ENCODE data around the gene DPEP2NB.

The DPEP2NB gene

GRCh38 chr16:68021490-68021889 is 5.8 kb upstream of the DPEP2NB start:
- no peaks in the 10 kb centered on the region for H3K9me3 ChIP-seq (ENCODE audit: control insufficient read depth, insufficient read depth, low read depth, low read length)
- no peak overlapping the region for H3K4me3 ChIP-seq (ENCODE audit: low read depth, low read length)
- ChIA-PET CTCF (interaction anchor here (0.5 to 1.8 kb wide), 4 partner anchors 19 to 308 kb away, joined by 3 to 4 read pairs (median 4); no protein-coding TSS in a partner anchor), POLR2A (interaction anchor here (0.7 to 2.5 kb wide), 3 partner anchors 19 to 500 kb away, joined by 3 to 7 read pairs (median 3); partner anchors contain the start of gene ESRP2)
- TF ChIP-seq ZNF843 (tag by site-specific recombination; IDR thresholded peaks at IDR 0.05) = no peak
- TF ChIP-seq CTCF (tag by site-specific recombination; IDR thresholded peaks at IDR 0.05) = no peak
- no peak for TF ChIP-seq ZNF148 (tag by site-specific recombination; IDR thresholded peaks at IDR 0.05; ENCODE audit: borderline replicate concordance)
- TF ChIP-seq ZNF768 (tag by site-specific recombination; IDR thresholded peaks at IDR 0.05) = no peak
- no peak for TF ChIP-seq ZBTB17 (tag by site-specific recombination; IDR thresholded peaks at IDR 0.05)
- no peak for TF ChIP-seq ZNF140 (tag by site-specific recombination; IDR thresholded peaks at IDR 0.05)
- no peak for TF ChIP-seq ZNF16 (tag by site-specific recombination; IDR thresholded peaks at IDR 0.05; ENCODE audit: low read depth)
- TF ChIP-seq ZNF626 (tag by site-specific recombination; IDR thresholded peaks at IDR 0.05) = no peak
- TF ChIP-seq ZNF623 (tag by site-specific recombination; IDR thresholded peaks at IDR 0.05) = no peak
- no peak for TF ChIP-seq ZNF571 (tag by site-specific recombination; IDR thresholded peaks at IDR 0.05)
- no peak for TF ChIP-seq WT1 (tag by site-specific recombination; IDR thresholded peaks at IDR 0.05)
- TF ChIP-seq ZNF629 (tag by site-specific recombination; IDR thresholded peaks at IDR 0.05) = no peak
- no peak for TF ChIP-seq ZNF132 (tag by site-specific recombination; IDR thresholded peaks at IDR 0.05; ENCODE audit: borderline replicate concordance)
- TF ChIP-seq ZSCAN16 (tag by site-specific recombination; IDR thresholded peaks at IDR 0.05) = no peak
- TF ChIP-seq ZNF416 (tag by site-specific recombination; IDR thresholded peaks at IDR 0.05) = no peak
- no peak for TF ChIP-seq ZNF747 (tag by site-specific recombination; IDR thresholded peaks at IDR 0.05)
- no peak for TF ChIP-seq ZNF24 (tag by site-specific recombination; IDR thresholded peaks at IDR 0.05)
- TF ChIP-seq MZF1 (tag by site-specific recombination; IDR thresholded peaks at IDR 0.05; ENCODE audit: borderline replicate concordance) = no peak
- peaks cover 0 to 26% of the 10 kb centered on the region in 2 experiments; a peak in 2 of 3 replicates for H3K36me3 ChIP-seq (ENCODE audit: control insufficient read depth in 2 of 2, insufficient read depth in 1 of 2, low read length in 2 of 2)
- no peak overlapping the region for H3K27ac ChIP-seq (ENCODE audit: extremely low read depth, low read depth, low read length)
- H3K4me1 ChIP-seq (ENCODE audit: control insufficient read depth, insufficient read depth, low read length) = peaks cover 7% of the 10 kb centered on the region; the same call in 1 of the 2 replicates

GRCh38 chr16:68019167-68019680 is 3.5 kb upstream of the DPEP2NB start:
- Histone ChIP-seq H3K4me1 (ENCODE audit: control insufficient read depth, insufficient read depth, low read length) (peaks cover 7% of the 10 kb centered on the region; the same call in 1 of the 2 replicates), H3K36me3 (ENCODE audit: control insufficient read depth in 2 of 2, insufficient read depth in 1 of 2, low read length in 2 of 2) (peaks cover 0 to 14% of the 10 kb centered on the region in 2 experiments; a peak in 2 of 3 replicates), H3K4me3 (ENCODE audit: low read depth, low read length) (no peak overlapping the region), H3K9me3 (ENCODE audit: control insufficient read depth, insufficient read depth, low read depth, low read length) (no peaks in the 10 kb centered on the region), H3K27ac (ENCODE audit: extremely low read depth, low read depth, low read length) (no peak overlapping the region)
- ChIA-PET POLR2A (interaction anchor here (0.9 kb wide), 1 partner anchor 65 kb away, joined by 3 read pairs; no protein-coding TSS in a partner anchor), CTCF (interaction anchor here (0.6 to 1.2 kb wide), 5 partner anchors 11 to 200 kb away, joined by 3 to 5 read pairs (median 5); no protein-coding TSS in a partner anchor)
- TF ChIP-seq KLF8 (tag by site-specific recombination; IDR thresholded peaks at IDR 0.05) (no peak), TSHZ1 (tag by site-specific recombination; IDR thresholded peaks at IDR 0.05; ENCODE audit: borderline replicate concordance) (no peak), ZNF2 (tag by site-specific recombination; IDR thresholded peaks at IDR 0.05) (no peak), ZNF664 (tag by site-specific recombination; IDR thresholded peaks at IDR 0.05) (no peak), ZNF701 (tag by site-specific recombination; IDR thresholded peaks at IDR 0.05) (no peak), ZNF610 (tag by site-specific recombination; IDR thresholded peaks at IDR 0.05; ENCODE audit: borderline replicate concordance) (no peak), RBAK (tag by site-specific recombination; IDR thresholded peaks at IDR 0.05) (no peak), KLF9 (tag by site-specific recombination; IDR thresholded peaks at IDR 0.05; ENCODE audit: low read depth) (no peak), PRDM6 (tag by site-specific recombination; IDR thresholded peaks at IDR 0.05) (no peak), ZIC2 (tag by site-specific recombination; IDR thresholded peaks at IDR 0.05) (no peak)

All from HEK293 (cell line).